Skeletal muscle satellite cell (primary cell): ENCODE results near the gene MPIG6B.
A peak's percentile ranks its signal among the peaks of the same experiment; 100 is the strongest.
"Not testable (repeated sequence)": the region's sequence is repeated elsewhere in the genome, so short reads cannot be mapped to it uniquely, and the experiment has no call there.

Source experiments
- H3K27me3 ChIP-seq: 2 replicates; pipeline ENCODE4 v1.7.0; 2013; ENCODE audit warnings: low read length; ENCODE audit not compliant: control insufficient read depth, insufficient read depth
- H3K36me3 ChIP-seq: 2 replicates; pipeline ENCODE4 v1.7.0; 2013; ENCODE audit warnings: mild to moderate bottlenecking, control low read depth, low read length; ENCODE audit not compliant: insufficient read depth
- H3K4me1 ChIP-seq: 2 replicates; pipeline ENCODE4 v1.7.0; 2013; ENCODE audit warnings: low read length; ENCODE audit not compliant: control insufficient read depth, insufficient read depth
- H3K4me2 ChIP-seq: 2 replicates; pipeline ENCODE4 v1.7.0; 2013; ENCODE audit warnings: mild to moderate bottlenecking, low read length
- H3K4me3 ChIP-seq: 2 replicates; pipeline ENCODE4 v1.7.0; 2013; ENCODE audit warnings: low read length
- H3K9ac ChIP-seq: 2 replicates; pipeline ENCODE4 v1.7.0; 2013; ENCODE audit warnings: mild to moderate bottlenecking, low read depth, low read length, moderate library complexity
- H3K9me3 ChIP-seq: replicated peaks from 2 replicates; pipeline ENCODE4 v1.7.0; 2013; ENCODE audit warnings: mild to moderate bottlenecking, control low read depth, low read length

MPIG6B gene

DNA sequence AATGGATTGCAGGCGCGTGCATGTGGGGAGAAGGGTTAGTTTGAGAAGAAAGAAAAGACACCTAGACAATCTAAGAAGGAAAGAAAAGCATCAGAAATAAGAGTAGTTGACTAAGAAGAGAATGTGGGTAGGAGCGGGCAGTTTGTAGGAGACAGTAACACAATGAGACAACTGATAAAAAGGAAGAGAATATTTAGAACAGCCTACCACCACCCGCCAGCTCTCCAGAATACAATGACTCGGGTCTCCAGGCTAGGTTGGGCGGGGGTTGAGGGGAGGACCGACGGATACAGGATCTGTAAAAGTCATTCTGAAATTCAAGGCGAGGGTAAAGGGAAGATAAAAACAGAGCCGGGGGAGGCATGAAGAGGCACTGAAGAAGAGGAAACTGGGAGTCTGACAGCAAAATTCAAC, 20.8 kb upstream of the MPIG6B start:
- Histone ChIP-seq H3K4me1 (peaks cover 24% of the 10 kb centered on the region), H3K9ac (peak overlapping the region; percentile 95)

DNA sequence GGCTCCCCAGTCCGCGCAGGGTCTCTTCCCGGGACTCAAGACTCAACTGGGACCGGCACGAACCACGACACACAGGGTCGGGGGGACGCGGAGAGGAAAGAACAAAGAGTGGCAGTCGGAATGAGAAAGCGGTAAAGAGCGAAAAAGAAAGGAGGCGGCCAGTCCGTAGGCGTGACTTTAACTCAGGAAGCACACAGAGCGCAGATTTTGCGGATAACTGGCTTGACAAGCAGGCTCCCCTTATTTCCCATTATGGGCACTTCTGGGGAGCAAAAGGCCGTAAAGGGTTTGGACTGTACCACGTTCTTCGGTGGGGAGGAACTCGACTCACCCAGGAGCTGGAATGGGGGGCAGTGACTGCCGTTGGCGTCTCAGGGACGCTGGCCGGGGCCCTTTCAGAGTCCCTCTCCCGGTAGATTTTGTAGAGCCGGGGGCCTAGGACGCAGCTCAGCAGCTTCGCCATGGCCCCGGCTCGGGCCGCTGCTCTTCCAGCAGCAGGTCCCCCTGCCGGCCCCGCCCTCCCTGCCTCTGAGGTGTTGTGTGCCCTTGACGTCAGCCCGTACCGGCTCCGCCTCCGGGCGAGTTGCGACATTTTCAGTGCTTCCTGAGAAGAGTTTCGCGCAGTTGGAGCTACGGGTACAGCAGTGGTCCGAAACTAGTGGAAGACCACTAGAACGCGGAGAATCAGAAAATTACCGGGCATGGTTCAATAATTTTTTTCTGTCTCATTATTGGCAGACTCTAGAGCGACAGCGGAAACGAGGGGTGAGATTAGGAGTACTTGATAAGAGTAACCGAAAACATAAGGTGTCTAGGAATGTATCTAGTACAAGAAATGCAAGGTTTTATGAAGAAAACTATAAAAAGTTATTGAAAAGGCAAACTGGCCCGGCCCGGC, 20.1 kb upstream of the MPIG6B start, which contains the start of gene ABHD16A:
TSS of gene ABHD16A (minus strand) at position 506 of the 898 bp plus-strand sequence. CDS start at position 463, 43 bp downstream.
- H3K4me1 ChIP-seq = peaks cover 21% of the 10 kb centered on the region
- peak within 1 kb of the TSS; percentile 91 for H3K4me3 ChIP-seq
- no peaks in the 10 kb centered on the region for H3K9me3 ChIP-seq
- peaks cover 4% of the 10 kb centered on the region for H3K36me3 ChIP-seq
- H3K4me2 ChIP-seq = peak within 1 kb of the TSS; percentile 80
- H3K9ac ChIP-seq = peak within 1 kb of the TSS; percentile 95
- H3K27me3 ChIP-seq = no peaks in the 10 kb centered on the region

More for the DNA sequence above, 20.8 kb upstream of the MPIG6B start:
- Histone ChIP-seq H3K36me3 (peaks cover 4% of the 10 kb centered on the region), H3K27me3 (no peaks in the 10 kb centered on the region), H3K4me3 (peak overlapping the region; percentile 91), H3K4me2 (peak overlapping the region; percentile 80), H3K9me3 (no peaks in the 10 kb centered on the region)

DNA sequence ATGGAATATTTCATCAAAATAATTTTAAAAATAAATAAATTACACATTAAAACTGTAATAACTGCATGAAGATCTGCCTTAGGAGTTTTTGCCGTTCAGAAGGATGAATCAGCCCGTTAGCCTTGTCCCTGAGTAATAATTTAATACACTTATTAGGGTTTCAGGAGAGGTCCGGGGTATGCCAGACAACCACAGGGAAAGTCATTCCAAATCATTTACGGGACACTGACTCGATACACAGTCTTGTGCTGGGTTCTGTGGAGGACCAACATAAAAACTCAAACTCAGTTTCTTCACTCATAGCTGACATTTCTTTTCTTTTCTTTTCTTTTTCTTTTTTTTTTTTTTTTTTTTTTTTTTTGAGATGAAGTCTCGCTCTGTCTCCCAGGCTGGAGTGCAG, 17.2 kb upstream of the MPIG6B start:
- Histone ChIP-seq H3K9me3 (no peaks in the 10 kb centered on the region), H3K9ac (no peak overlapping the region), H3K4me1 (peaks cover 21% of the 10 kb centered on the region), H3K4me2 (no peak overlapping the region), H3K36me3 (no peaks in the 10 kb centered on the region), H3K27me3 (no peaks in the 10 kb centered on the region), H3K4me3 (no peak overlapping the region)

DNA sequence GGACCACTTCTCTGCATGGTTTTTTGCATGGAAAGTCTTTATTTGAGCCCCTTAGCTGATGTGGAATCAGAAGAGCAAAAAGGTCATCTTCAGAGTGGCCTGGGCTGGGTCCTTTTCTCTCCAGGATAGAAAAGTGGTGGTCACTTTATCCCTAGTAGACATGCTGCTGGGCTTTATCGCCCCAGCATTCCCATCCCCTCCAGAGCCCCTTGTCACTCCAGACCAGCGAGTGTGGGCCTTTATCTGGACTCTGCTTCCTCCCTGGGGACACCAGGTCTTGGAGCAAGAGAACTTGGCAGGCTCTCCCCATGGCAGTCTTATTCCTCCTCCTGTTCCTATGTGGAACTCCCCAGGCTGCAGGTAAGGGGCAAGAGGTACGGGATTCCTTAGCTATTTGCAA, 16.6 kb upstream of the MPIG6B start, which contains the start of gene LY6G6F:
TSS of gene LY6G6F (plus strand) at position 268 of the 400 bp plus-strand sequence. CDS start at position 309, 41 bp downstream.
- Histone ChIP-seq H3K4me1 (peaks cover 15% of the 10 kb centered on the region), H3K36me3 (no peaks in the 10 kb centered on the region), H3K27me3 (no peaks in the 10 kb centered on the region), H3K9ac (no peak within 1 kb of the TSS), H3K4me3 (no peak within 1 kb of the TSS), H3K4me2 (no peak within 1 kb of the TSS), H3K9me3 (no peaks in the 10 kb centered on the region)

DNA sequence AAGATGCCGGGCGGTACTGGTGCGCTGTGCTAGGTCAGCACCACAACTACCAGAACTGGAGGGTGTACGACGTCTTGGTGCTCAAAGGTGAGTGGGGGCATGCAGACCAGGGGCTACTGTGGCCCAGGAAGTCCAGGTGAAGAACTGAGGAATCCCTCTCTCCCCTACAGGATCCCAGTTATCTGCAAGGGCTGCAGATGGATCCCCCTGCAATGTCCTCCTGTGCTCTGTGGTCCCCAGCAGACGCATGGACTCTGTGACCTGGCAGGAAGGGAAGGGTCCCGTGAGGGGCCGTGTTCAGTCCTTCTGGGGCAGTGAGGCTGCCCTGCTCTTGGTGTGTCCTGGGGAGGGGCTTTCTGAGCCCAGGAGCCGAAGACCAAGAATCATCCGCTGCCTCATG, 15.5 kb upstream of the MPIG6B start:
- Histone ChIP-seq H3K4me1 (peaks cover 8% of the 10 kb centered on the region), H3K9ac (no peak overlapping the region)

DNA sequence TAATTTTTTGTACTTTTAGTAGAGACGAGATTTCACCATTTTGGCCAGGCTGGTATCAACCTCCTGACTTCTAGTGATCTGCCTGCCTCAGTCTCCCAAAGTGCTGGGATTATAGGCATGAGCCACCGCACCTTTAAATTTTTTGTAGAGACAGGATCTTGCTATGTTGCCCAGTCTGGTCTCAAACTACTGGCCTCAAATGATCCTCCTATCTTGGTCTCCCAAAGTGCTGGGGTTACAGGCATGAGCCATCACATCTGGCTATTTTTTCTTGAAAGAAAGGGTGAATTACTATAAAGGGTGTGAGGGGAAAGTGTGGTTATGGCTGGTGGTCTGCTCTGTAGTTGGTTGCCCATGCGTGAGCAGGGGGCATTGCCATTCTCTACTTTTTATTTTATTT, 14.9 kb upstream of the MPIG6B start:
- Histone ChIP-seq H3K4me1 (peaks cover 8% of the 10 kb centered on the region), H3K4me3 (no peak overlapping the region), H3K9me3 (no peaks in the 10 kb centered on the region), H3K36me3 (no peaks in the 10 kb centered on the region), H3K27me3 (peaks cover 2% of the 10 kb centered on the region), H3K9ac (no peak overlapping the region), H3K4me2 (no peak overlapping the region)

More for the DNA sequence above, 15.5 kb upstream of the MPIG6B start:
- Histone ChIP-seq H3K9me3 (no peaks in the 10 kb centered on the region), H3K27me3 (no peaks in the 10 kb centered on the region), H3K4me2 (no peak overlapping the region), H3K36me3 (no peaks in the 10 kb centered on the region), H3K4me3 (no peak overlapping the region)

DNA sequence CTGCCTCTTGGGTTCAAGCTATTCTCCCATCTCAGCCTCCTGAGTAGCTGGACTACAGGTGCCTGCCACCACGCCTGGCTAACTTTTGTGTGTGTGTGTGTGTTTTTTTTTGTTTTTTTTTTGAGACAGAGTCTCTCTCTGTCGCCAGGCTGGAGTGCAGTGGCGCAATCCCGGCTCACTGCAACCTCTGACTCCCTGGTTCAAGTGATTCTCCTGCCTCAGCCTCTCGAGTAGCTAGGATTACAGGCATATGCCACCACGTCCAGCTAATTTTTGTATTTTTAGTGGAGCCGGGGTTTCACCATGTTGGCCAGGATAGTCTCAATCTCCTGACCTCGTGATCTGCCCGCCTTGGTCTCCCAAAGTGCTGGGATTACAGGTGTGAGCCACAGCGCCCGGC, 14.0 kb upstream of the MPIG6B start:
- not testable (repeated sequence) for H3K4me1 ChIP-seq, H3K4me3 ChIP-seq, H3K27me3 ChIP-seq, H3K36me3 ChIP-seq, H3K4me2 ChIP-seq, H3K9ac ChIP-seq, H3K9me3 ChIP-seq

DNA sequence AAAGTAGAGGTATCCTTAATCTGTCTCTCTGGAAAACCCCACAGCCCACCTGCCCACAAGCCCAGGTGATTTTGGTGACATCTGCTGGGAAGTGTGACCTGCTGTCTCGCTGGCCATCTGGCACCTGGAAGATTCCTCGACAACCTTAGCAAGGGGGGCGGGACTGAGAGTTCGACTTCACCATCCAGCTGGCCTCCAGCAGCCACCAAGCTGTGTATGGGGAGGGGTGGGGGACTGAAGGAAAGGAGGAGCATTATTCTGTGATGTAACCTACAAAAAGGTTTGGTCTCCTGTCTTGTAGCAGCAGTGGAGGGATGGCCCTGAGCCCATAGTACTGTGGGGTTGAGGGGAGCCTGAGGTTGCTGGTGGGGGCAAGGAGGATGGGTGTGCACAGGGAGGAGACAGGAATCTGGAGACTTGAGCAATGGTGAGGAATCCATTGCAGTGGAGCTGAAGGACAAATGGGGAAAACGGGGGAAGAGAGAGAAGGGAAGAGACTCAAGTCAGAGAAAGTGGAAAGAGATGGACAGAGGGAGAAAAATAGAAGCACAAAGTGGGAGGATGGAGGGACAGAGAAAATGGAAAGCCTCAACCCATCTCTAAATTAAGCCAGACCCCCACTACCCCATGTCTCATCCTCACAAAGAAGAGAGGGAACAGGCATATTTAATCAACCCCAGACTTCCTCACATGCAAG, 12.5 kb upstream of the MPIG6B start:
- no peaks in the 10 kb centered on the region for H3K9me3 ChIP-seq
- peaks cover 4% of the 10 kb centered on the region for H3K27me3 ChIP-seq
- H3K4me1 ChIP-seq = no peaks in the 10 kb centered on the region
- H3K9ac ChIP-seq = no peak overlapping the region
- H3K36me3 ChIP-seq = no peaks in the 10 kb centered on the region
- H3K4me3 ChIP-seq = no peak overlapping the region
- H3K4me2 ChIP-seq = no peak overlapping the region

DNA sequence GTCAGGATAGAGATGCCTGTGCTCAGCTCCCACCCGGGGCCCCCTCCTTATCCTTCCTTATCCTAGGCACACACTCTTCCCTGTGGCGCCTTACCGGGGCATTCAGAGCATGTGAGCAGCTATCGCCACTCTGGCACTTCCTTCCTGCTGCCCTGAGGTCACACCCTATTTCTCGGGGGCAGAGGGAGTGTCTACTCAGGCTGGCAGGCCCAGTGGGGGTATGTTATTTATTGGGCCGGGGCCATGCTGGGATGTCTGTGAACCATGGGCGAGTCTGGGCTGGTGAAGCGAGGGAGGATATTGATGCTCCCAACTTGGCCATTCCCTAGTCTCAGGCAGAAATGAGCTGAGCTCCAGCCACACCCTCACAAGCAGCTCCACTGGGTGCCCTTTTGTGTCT, 11.9 kb upstream of the MPIG6B start:
- Histone ChIP-seq H3K4me3 (no peak overlapping the region), H3K36me3 (no peaks in the 10 kb centered on the region), H3K4me1 (no peaks in the 10 kb centered on the region), H3K27me3 (peaks cover 4% of the 10 kb centered on the region), H3K9ac (no peak overlapping the region), H3K9me3 (no peaks in the 10 kb centered on the region), H3K4me2 (no peak overlapping the region)

DNA sequence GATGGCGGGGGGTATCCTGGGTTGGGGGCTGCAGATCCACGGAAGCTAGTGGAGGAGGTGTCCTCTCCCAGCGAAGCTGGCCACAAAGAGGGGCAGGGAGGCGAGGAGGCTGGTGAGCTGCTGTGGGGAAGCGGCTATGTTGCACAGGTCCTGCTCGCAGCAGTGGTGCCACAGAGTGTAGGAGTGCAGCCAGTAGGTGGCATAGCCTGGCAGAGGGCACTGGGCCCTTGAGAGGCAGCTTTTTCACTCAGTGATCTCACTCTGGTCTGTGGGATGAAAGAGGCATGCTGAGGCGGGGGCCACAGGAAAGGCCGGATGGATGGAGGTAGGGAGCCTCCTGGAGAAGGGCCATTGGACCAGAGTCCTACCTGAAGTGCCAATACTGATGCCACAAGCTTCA, 10.9 kb upstream of the MPIG6B start:
- Histone ChIP-seq H3K36me3 (no peaks in the 10 kb centered on the region), H3K4me2 (no peak overlapping the region), H3K9ac (no peak overlapping the region), H3K4me3 (no peak overlapping the region), H3K9me3 (no peaks in the 10 kb centered on the region), H3K4me1 (no peaks in the 10 kb centered on the region), H3K27me3 (peaks cover 4% of the 10 kb centered on the region)

DNA sequence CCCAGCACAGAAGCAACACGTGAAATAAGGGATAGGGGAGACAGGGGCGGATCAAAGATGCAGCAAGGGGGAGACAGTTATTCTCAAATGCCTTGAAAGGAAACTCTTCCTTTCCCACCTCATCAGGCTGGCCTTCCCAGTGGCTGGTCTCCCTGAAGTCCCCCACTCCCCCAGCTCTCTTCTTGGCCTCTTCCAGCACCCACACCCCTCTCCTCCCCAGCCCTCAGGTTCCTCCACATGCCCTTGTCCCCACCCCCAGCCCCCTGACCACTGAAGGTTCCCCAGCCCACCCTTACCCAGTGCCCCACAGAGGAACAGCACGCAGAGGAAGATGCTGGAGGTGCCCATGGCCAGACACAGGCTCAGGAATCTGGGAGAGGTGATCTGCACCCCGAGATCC, 9.7 kb upstream of the MPIG6B start:
- Histone ChIP-seq H3K9me3 (no peaks in the 10 kb centered on the region), H3K4me3 (no peak overlapping the region), H3K27me3 (peaks cover 4% of the 10 kb centered on the region), H3K4me2 (no peak overlapping the region), H3K36me3 (no peaks in the 10 kb centered on the region), H3K4me1 (no peaks in the 10 kb centered on the region), H3K9ac (no peak overlapping the region)
